ENCODE data around the gene PRADC1. TPM values are rescaled to one million over a fixed set of nuclear protein-coding genes. Genes with fewer than 3 reads are reported as not detected.

The PRADC1 gene
- total and polyA plus RNA-seq, 4 donors: 12.1 to 41.4 (median 30.6) TPM

- TF ChIP-seq CTCF (IDR thresholded peaks at IDR 0.05; ENCODE audit: low read depth, low read length, missing input control): no peak
- TF ChIP-seq TAF1 (conservative IDR thresholded peaks at IDR 0.05): no peak
- no peak for TF ChIP-seq HNF4A (conservative IDR thresholded peaks at IDR 0.05)
These were observed 23.0 kb downstream of the PRADC1 start (continued) for GRCh38 chr2:73210019-73210418.

GRCh38 chr2:73208258-73208657 is 24.8 kb downstream of the PRADC1 start:
- 87% methylated on average over 3 of the region's 3 CpGs for WGBS
- peaks cover 0 to 4% (median 0%) of the 10 kb centered on the region in 4 donors for H3K27me3 ChIP-seq (ENCODE audit: control insufficient read depth in 4 of 4, insufficient read depth in 4 of 4, low read length in 3 of 4)
- DNase-seq (ENCODE audit: low spot score): no peak

More at GRCh38 chr2:73208258-73208657, 24.8 kb downstream of the PRADC1 start:
- no peak for TF ChIP-seq CTCF (IDR thresholded peaks at IDR 0.05; ENCODE audit: low read depth, low read length, missing input control)
- TF ChIP-seq HNF4A (conservative IDR thresholded peaks at IDR 0.05): no peak
- no peak for TF ChIP-seq HNF4G (IDR thresholded peaks at IDR 0.05)
- TF ChIP-seq RXRA (IDR thresholded peaks at IDR 0.05): no peak
- TF ChIP-seq, protein P1, sequence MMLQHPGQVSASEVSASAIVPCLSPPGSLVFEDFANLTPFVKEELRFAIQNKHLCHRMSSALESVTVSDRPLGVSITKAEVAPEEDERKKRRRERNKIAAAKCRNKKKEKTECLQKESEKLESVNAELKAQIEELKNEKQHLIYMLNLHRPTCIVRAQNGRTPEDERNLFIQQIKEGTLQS (IDR thresholded peaks at IDR 0.05): no peak
- no peak for TF ChIP-seq EGR1 (IDR thresholded peaks at IDR 0.05; ENCODE audit: low read depth in 2 of 2)
- TF ChIP-seq, protein P2, sequence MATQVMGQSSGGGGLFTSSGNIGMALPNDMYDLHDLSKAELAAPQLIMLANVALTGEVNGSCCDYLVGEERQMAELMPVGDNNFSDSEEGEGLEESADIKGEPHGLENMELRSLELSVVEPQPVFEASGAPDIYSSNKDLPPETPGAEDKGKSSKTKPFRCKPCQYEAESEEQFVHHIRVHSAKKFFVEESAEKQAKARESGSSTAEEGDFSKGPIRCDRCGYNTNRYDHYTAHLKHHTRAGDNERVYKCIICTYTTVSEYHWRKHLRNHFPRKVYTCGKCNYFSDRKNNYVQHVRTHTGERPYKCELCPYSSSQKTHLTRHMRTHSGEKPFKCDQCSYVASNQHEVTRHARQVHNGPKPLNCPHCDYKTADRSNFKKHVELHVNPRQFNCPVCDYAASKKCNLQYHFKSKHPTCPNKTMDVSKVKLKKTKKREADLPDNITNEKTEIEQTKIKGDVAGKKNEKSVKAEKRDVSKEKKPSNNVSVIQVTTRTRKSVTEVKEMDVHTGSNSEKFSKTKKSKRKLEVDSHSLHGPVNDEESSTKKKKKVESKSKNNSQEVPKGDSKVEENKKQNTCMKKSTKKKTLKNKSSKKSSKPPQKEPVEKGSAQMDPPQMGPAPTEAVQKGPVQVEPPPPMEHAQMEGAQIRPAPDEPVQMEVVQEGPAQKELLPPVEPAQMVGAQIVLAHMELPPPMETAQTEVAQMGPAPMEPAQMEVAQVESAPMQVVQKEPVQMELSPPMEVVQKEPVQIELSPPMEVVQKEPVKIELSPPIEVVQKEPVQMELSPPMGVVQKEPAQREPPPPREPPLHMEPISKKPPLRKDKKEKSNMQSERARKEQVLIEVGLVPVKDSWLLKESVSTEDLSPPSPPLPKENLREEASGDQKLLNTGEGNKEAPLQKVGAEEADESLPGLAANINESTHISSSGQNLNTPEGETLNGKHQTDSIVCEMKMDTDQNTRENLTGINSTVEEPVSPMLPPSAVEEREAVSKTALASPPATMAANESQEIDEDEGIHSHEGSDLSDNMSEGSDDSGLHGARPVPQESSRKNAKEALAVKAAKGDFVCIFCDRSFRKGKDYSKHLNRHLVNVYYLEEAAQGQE (IDR thresholded peaks at IDR 0.05): no peak
- no peak for TF ChIP-seq RAD21 (IDR thresholded peaks at IDR 0.05)
- Histone ChIP-seq H3K27ac (ENCODE audit: low read depth in 1 of 2, low read length in 2 of 2) (no peak overlapping the region), H3K9ac (ENCODE audit: low read depth in 1 of 2, low read length in 2 of 2) (no peak overlapping the region), H3K4me1 (ENCODE audit: control insufficient read depth in 4 of 4, insufficient read depth in 4 of 4, low read length in 3 of 4) (peaks cover 0 to 4% (median 2%) of the 10 kb centered on the region in 4 donors), H3K9me3 (ENCODE audit: control insufficient read depth in 4 of 4, low read length in 3 of 4) (no peaks in the 10 kb centered on the region), H3K36me3 (ENCODE audit: control insufficient read depth in 4 of 4, insufficient read depth in 3 of 4, low read depth in 1 of 4, low read length in 3 of 4) (no peaks in the 10 kb centered on the region), H3K4me3 (ENCODE audit: low read depth in 1 of 3, low read length in 3 of 3) (no peak overlapping the region)

All from liver (tissue), 9 donors.